Measurements from ENCODE around the gene SCUBE1. TPM values are rescaled to one million over a fixed set of nuclear protein-coding genes. Genes with fewer than 3 reads are reported as not detected.

Gene SCUBE1
- total and polyA plus RNA-seq, 2 of the 4 experiments (the other 2 are of a cell fraction), result not detected

- Histone ChIP-seq H3K9me3 (ENCODE audit: control insufficient read depth, insufficient read depth, low read length) (no peaks in the 10 kb centered on the region), H3K9ac (ENCODE audit: low read depth, low read length) (no peak overlapping the region), H2AK5ac (ENCODE audit: low read depth, low read length) (no peak overlapping the region), H3K4me2 (ENCODE audit: low read depth, low read length) (no peak overlapping the region), H3K27ac (ENCODE audit: insufficient read depth, low read length) (no peak overlapping the region), H4K8ac (ENCODE audit: low read depth in 2 of 2, low read length in 2 of 2) (no peak overlapping the region), H3K4ac (ENCODE audit: low read depth, low read length) (no peak overlapping the region), H3K27me3 (ENCODE audit: control insufficient read depth, insufficient read depth, low read length) (peaks cover 61% of the 10 kb centered on the region), H2AK9ac (replicated peaks; ENCODE audit: low read depth, low read length, poor library complexity) (no peak overlapping the region), H4K91ac (ENCODE audit: insufficient read depth, low read depth, low read length) (no peak overlapping the region), H3K14ac (replicated peaks; ENCODE audit: low read depth, low read length) (no peak overlapping the region), H2BK15ac (ENCODE audit: low read depth, low read length) (no peak overlapping the region), H4K5ac (ENCODE audit: low read depth, low read length) (no peak overlapping the region), H2BK120ac (ENCODE audit: low read depth, low read length) (no peak overlapping the region), H3K4me3 (ENCODE audit: insufficient read depth, low read depth, low read length) (no peak overlapping the region), H2BK5ac (ENCODE audit: low read depth, low read length, poor library complexity, severe bottlenecking) (no peak overlapping the region), H3K79me1 (ENCODE audit: low read depth in 1 of 2, low read length in 2 of 2) (no peaks in the 10 kb centered on the region), H3K9me1 (ENCODE audit: insufficient read depth, low read length) (no peaks in the 10 kb centered on the region), H4K20me1 (ENCODE audit: insufficient read depth, low read length) (no peaks in the 10 kb centered on the region; the same call in 1 of the 2 replicates), H3K23ac (ENCODE audit: low read depth, low read length) (no peak overlapping the region), H2AFZ (replicated peaks; ENCODE audit: low read length, poor library complexity) (no peak overlapping the region), H3K36me3 (ENCODE audit: control insufficient read depth, insufficient read depth, low read length) (no peaks in the 10 kb centered on the region), H2BK20ac (ENCODE audit: low read depth, low read length) (no peak overlapping the region), H3K56ac (ENCODE audit: extremely low read depth, insufficient read depth, low read length) (no peak overlapping the region), H3K4me1 (ENCODE audit: control insufficient read depth, insufficient read depth, low read length) (peaks cover 2% of the 10 kb centered on the region; the same call in 1 of the 2 replicates), H3K18ac (ENCODE audit: low read depth, low read length) (no peak overlapping the region)
- in situ Hi-C loops (cut with MboI; ENCODE audit: low sequenced_read_pairs), result no loop called here
- no peak for TF ChIP-seq NFE2L2 (IDR thresholded peaks at IDR 0.05; ENCODE audit: low read depth, low read length)
- TF ChIP-seq FOS (IDR thresholded peaks at IDR 0.05; ENCODE audit: low read depth, low read length), result no peak
- TF ChIP-seq RFX5 (IDR thresholded peaks at IDR 0.05; ENCODE audit: low read depth, low read length), result no peak
- TF ChIP-seq CEBPB (IDR thresholded peaks at IDR 0.05; ENCODE audit: low read depth, low read length), result no peak
- no peak for TF ChIP-seq POLR2A (IDR thresholded peaks at IDR 0.05; ENCODE audit: low read depth, low read length)
- TF ChIP-seq RCOR1 (IDR thresholded peaks at IDR 0.05; ENCODE audit: insufficient replicate concordance, low read length), result no peak
- TF ChIP-seq MAFK (IDR thresholded peaks at IDR 0.05; ENCODE audit: low read depth, low read length), result no peak
- TF ChIP-seq MXI1 (IDR thresholded peaks at IDR 0.05; ENCODE audit: borderline replicate concordance, low read depth, low read length), result no peak
- no peak for TF ChIP-seq CTCF (conservative IDR thresholded peaks at IDR 0.05; ENCODE audit: low read depth, low read length)
- no peak for TF ChIP-seq SMC3 (IDR thresholded peaks at IDR 0.05; ENCODE audit: low read depth, low read length)
- TF ChIP-seq ELK1 (IDR thresholded peaks at IDR 0.05; ENCODE audit: borderline replicate concordance, low read depth, low read length), result no peak
- intact Hi-C loops (cut with micrococcal nuclease), result no loop called here
- no TSS peak for BruUV-seq (replicated peaks)
- dilution Hi-C loops (cut with HindIII; ENCODE audit: low sequenced_read_pairs, unreplicated experiment), result no loop called here
- DNase-seq (no peak), ATAC-seq (ENCODE audit: low read depth) (no peak)
- WGBS, 2 experiments (ENCODE audit: extremely low coverage in 2 of 2, insufficient read length in 1 of 2), result 80% methylated on average over 2 of the region's 8 CpGs; no CpG with 5 or more reads in 1 of the 2 experiments
- ChIA-PET CTCF (interaction anchor here (0.6 kb wide), 1 partner anchor 195 kb away, joined by 3 read pairs; no protein-coding TSS in a partner anchor), POLR2A (ENCODE audit: unreplicated experiment) (no interaction called here)
Measured at GRCh38 chr22:43256976-43257545, 86.1 kb downstream of the SCUBE1 start.

All from IMR-90 (cell line).